Measurements from ENCODE around the gene GRIN1. TPM values are rescaled to one million over a fixed set of nuclear protein-coding genes. Genes with fewer than 3 reads are reported as not detected.

The GRIN1 gene
- total and polyA plus RNA-seq, 2 donors (not counting 3 experiments of a cell fraction or from before 2014, with no cell fraction given) = not detected

DNA sequence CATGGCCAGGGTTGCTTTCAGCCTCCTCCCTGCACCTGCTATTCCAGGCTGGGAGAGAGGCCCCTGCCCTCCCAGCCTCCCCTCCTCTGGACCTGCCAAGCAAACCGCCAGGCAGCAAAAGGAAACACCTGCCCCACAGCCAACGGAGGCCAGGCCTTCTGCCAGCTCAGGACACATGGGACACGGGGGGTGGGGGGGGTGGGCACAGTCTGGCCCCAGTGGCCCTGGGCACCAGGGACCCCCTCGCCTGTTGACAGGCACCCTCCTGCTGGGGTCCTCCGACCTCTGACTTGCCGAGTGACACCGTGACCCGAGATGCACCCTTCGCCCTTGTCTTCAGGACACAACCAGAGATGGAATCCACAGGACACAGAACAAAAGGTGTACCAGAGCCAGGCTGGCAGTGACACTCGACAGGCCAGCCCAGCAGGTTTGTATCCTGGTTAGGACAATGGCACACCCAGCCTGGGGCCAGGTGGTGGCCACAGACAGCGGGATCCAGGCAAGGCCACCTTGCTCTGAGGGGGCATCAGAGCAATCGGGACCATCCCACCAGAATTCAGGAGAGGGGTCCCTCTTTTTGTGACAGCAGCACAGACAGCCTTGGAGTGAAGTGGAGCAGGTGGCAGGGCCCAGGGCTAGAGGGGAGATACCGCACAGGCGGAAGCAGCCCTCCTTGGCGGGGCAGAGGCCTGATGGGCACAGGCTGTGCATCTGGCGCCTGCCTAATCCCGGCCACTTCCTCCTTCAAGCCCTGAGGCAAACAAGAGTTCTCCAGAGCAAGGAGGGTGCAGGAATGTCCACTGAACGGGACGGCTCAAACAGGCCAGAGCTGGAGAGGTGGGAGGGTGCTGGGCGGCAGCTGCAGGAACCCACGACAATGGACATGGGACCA lies 34.2 kb downstream of the GRIN1 start:
- DNase-seq (ENCODE audit: low read depth, low spot score) = no peak
- no TSS peak for BruUV-seq (replicated peaks)
- H3K9me1 ChIP-seq (replicated peaks; ENCODE audit: control insufficient read depth, extremely low read depth, insufficient read depth, low read length) = no peaks in the 10 kb centered on the region
- H3K27me3 ChIP-seq (ENCODE audit: control insufficient read depth in 2 of 2, insufficient read depth in 2 of 2, low read length in 2 of 2) = peaks cover 12 to 15% of the 10 kb centered on the region in 2 experiments
- no peak overlapping the region for H3K4me2 ChIP-seq (ENCODE audit: insufficient read depth, low read length)
- CTCF ChIA-PET = interaction anchor here (0.8 to 1.1 kb wide), 2 partner anchors 16 to 63 kb away, joined by 3 read pairs; no protein-coding TSS in a partner anchor
- H3K9me3 ChIP-seq (replicated peaks; ENCODE audit: control insufficient read depth, insufficient read depth, low read length) = no peaks in the 10 kb centered on the region
- no peak overlapping the region for H3K9ac ChIP-seq (replicated peaks; ENCODE audit: extremely low read depth, insufficient read depth, low read length)
- no peak for FAIRE-seq
- H3K4me3 ChIP-seq (replicated peaks in 1 of 3; ENCODE audit: insufficient read depth in 1 of 3, low read depth in 1 of 3, low read length in 3 of 3) = no peak overlapping the region
- no peaks in the 10 kb centered on the region for H3K79me2 ChIP-seq (ENCODE audit: control insufficient read depth, insufficient read depth, low read length)
- POLR2A ChIA-PET = no interaction called here
- H4K20me1 ChIP-seq (replicated peaks; ENCODE audit: control insufficient read depth, extremely low read depth, insufficient read depth, low read length) = no peaks in the 10 kb centered on the region
- H2AFZ ChIP-seq (ENCODE audit: low read depth, low read length) = no peak overlapping the region
- H3K36me3 ChIP-seq (ENCODE audit: control insufficient read depth in 2 of 2, extremely low read depth in 1 of 2, insufficient read depth in 2 of 2, low read length in 2 of 2) = peaks cover 0 to 2% of the 10 kb centered on the region in 2 experiments
- TF ChIP-seq, protein P1, sequence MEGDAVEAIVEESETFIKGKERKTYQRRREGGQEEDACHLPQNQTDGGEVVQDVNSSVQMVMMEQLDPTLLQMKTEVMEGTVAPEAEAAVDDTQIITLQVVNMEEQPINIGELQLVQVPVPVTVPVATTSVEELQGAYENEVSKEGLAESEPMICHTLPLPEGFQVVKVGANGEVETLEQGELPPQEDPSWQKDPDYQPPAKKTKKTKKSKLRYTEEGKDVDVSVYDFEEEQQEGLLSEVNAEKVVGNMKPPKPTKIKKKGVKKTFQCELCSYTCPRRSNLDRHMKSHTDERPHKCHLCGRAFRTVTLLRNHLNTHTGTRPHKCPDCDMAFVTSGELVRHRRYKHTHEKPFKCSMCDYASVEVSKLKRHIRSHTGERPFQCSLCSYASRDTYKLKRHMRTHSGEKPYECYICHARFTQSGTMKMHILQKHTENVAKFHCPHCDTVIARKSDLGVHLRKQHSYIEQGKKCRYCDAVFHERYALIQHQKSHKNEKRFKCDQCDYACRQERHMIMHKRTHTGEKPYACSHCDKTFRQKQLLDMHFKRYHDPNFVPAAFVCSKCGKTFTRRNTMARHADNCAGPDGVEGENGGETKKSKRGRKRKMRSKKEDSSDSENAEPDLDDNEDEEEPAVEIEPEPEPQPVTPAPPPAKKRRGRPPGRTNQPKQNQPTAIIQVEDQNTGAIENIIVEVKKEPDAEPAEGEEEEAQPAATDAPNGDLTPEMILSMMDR (IDR thresholded peaks at IDR 0.05; ENCODE audit: extremely low read depth in 1 of 2, insufficient read depth in 1 of 2, low read depth in 1 of 2, low read length in 2 of 2) = no peak
- no peak for TF ChIP-seq POLR2A (IDR thresholded peaks at IDR 0.05; ENCODE audit: low read depth, low read length)
- TF ChIP-seq EZH2 (IDR thresholded peaks at IDR 0.05; ENCODE audit: borderline replicate concordance, low read depth, low read length, severe bottlenecking) = no peak
- TF ChIP-seq, protein P2, sequence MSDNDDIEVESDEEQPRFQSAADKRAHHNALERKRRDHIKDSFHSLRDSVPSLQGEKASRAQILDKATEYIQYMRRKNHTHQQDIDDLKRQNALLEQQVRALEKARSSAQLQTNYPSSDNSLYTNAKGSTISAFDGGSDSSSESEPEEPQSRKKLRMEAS (IDR thresholded peaks at IDR 0.05; ENCODE audit: insufficient read depth, insufficient read length) = no peak
- no peak for TF ChIP-seq POLR2AphosphoS5 (IDR thresholded peaks at IDR 0.05; ENCODE audit: insufficient read depth, low read depth, low read length)
- TF ChIP-seq FOS (IDR thresholded peaks at IDR 0.05; ENCODE audit: borderline replicate concordance, insufficient read depth, low read length) = no peak
- TF ChIP-seq JUN (IDR thresholded peaks at IDR 0.05; ENCODE audit: borderline replicate concordance, insufficient read depth, insufficient read length, low read depth) = no peak
- TF ChIP-seq GATA2 (IDR thresholded peaks at IDR 0.05; ENCODE audit: insufficient read depth, insufficient read length, low read depth, low read length) = no peak
- H3K27ac ChIP-seq (ENCODE audit: insufficient read depth, low read depth, low read length) = no peak overlapping the region
- dilution Hi-C loops (cut with MboI; ENCODE audit: extremely low pct_ligation_motif_present, low sequenced_read_pairs) = no loop called here
- intact Hi-C loops (cut with micrococcal nuclease) = no loop called here
- H3K4me1 ChIP-seq (ENCODE audit: control insufficient read depth, extremely low read depth, insufficient read depth, low read length) = peaks cover under 1% of the 10 kb centered on the region
